NCI-H446 (cell line): ENCODE results near the gene MAP4K4.

Experiments used
- DNase-seq, 2 experiments: peaks; one replicate each; lab custom pipeline; 2025; lab: John Stamatoyannopoulos, UW

MAP4K4 gene

DNA sequence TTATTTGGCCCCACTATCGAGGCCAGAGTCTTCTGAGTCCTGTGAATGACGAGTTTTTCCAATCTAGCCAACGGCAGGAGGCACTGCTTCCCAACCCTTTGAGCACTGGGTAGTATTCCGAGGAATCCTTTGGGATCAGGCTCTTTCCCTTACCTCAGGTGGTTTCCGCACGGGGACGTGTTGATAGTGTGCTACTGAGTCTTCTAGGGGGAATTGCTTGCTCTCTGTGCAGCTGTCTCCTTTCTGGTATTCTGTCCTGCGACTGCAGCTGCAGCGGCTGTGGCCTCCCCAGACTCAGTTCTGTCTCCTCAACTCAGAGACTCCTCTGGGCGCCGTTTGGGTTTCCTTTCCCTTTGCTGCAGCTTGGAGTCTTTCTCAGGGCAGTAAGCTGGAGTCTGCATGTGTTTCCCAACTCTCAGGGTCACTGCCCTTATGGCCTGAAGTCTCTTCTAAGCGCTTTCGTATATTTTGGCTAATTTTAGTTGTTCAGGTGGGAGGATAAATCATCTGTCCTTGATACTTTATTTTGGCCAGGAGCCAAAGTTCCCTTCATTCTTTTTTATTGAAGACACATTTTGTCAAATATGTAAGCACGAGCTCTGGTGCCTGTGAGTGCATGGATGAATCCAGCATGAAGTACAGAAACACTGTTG, 118.4 kb downstream of the MAP4K4 start:
- DNase-seq, result no peak

DNA sequence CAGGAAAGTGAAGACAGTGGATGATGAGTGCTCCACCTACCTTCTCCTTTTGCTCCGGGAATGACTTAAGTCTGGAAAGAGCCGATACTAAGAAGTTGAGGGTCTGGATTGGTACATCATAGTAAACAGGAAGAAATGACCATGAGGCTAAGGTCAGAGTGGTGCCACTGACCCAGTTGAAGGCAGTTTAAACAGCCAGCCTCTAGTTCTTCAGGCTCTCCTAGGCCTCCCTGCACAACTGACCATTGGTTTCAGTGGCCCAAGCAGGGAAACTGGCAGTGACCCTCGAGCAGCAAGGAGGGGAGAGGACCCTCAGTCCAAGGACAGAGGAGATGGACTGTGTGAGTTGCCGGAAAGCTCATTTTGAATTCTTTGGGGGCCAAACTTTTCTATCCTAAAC, 119.1 kb downstream of the MAP4K4 start:
- no peak for DNase-seq

DNA sequence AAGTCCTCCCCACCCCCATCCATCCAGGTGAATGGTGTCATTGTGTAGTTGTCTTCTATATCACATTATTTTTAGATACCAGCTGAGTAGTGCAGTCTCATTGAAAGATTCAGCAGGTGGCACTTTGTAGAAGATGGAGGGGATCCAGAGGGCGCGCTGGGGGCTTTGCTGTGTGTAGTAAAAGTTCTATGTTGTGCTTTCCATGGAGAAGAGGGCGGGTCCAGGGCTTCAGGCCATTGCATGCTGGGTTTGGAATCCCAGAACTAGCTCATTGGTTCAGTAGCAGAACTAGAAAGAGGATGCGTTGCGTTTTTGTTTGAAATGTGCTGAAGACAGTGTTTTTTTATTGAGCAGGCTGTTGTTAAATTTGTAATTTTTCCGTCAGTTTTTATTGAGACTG, 120.0 kb downstream of the MAP4K4 start:
- no peak for DNase-seq

DNA sequence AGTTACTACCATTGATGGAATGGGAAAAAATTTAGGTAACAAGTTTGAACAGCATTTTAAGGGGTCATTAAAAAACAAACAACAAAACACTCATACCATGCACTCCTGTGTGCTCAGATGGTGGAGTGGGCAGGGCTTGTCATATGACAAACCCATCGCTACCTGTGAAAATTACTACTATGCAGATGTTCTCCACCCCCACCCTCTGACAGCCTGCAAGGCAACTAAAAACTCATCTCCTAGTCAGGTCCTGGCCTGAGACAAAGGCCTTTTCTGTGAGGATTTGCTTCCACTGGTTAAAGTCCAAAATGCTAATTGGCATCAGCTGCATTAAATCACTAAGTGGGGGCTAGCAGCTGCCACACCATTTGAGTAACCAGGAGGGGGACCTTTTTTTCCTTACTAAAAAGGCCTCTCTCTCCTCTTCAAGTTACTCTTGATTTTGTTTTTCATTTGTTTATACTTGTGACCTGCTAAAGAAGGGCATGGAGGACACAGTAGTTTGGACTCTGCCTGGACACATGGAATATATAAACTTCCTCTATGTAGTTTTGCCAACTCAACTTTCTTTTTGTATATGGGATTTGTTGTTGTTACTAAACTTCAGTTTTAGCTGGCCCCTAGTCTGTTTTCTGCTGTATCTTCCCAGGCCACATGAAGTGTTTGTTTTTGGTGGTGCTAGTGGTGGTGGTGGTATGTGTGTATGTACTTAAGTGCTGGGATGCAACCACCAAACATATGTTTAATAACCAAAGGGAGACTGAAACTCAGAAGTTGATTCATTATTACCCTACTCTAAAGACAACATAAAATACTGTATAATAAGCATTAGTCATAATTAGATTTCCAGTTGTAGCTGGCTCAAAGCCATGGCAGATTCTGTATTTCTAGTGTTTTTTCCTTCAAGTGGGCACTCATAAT, 121.3 kb downstream of the MAP4K4 start:
- DNase-seq, result peak; percentile 67 to 77

DNA sequence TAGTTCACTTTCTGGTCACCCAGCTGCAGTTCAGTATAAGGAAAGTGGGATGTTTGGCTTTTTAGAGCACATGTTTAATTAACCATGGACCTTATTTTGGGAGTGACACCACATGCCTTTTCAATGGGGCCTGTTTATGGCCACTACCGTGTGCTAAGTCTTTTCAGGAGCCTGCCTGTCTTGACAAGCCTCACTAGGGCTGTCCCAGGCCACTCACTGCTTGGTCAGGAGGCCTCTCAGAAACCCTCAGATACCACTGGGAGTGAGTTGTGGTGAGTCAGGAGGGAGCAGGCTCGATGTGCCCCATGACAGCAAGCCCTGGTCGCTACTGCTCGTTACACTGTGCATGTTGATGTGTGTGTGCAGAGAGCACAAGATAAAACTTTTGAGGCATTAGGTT, 123.0 kb downstream of the MAP4K4 start:
- DNase-seq, result no peak

DNA sequence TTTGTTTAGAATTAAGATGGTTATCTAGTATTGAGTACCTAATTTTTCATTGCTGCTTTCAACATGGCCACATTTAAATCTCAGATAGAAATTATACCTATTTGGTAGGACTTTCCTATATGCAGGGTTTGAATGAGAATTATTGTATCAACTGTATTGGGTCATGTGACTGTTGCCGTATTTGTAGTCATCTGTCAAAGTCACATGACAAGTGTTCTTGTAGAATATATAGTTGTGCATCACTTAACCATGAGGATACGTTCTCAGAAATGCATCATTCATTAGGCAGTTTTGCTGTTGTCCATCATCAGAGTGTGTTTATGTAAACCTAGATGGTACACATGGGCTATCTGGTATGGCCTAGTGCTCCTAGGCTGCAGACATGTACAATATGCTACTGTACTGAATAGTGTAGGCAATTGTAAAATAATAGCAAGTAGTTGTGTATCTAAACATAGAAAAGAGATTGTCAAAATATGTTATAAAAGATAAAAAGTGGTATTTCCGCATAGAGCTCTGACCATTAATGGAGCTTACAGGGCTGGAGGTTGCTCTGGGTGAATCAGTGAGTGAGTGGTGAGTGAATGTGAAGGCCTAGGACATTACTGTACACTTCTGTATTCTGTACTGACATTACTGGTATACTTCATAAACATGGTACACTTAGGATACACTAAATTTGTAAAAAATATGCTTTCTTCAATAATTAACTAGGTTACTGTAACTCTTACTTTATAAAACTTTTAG, 123.7 kb downstream of the MAP4K4 start:
- no peak for DNase-seq

DNA sequence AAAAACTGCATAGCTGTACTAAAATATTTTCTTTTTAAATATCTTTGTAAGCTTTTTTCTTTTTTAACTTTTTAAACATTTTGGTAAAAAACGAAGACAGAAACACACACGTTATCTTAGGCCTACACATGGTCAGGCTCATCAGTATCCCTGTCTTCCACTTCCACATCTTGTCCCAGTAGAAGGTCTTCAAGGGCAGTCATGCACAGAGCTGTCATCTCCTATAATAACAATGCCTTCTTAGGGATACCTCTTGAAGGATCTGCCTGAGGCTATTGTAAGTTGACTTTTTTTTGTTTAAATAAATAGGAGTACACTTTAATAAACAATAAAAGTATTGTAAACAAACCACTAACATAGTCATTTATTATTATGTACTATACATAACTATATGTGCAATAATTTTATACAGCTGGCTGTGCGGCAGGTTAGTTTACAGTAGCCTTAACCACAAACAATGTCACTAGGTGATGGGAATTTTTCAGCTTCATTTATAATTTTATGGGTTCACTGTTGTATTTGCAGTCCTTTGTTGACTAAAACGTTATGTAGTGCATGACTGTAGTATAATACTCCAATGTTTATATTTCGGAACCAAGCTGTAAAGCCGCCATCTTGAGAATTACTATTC, 124.4 kb downstream of the MAP4K4 start:
- DNase-seq, result no peak

DNA sequence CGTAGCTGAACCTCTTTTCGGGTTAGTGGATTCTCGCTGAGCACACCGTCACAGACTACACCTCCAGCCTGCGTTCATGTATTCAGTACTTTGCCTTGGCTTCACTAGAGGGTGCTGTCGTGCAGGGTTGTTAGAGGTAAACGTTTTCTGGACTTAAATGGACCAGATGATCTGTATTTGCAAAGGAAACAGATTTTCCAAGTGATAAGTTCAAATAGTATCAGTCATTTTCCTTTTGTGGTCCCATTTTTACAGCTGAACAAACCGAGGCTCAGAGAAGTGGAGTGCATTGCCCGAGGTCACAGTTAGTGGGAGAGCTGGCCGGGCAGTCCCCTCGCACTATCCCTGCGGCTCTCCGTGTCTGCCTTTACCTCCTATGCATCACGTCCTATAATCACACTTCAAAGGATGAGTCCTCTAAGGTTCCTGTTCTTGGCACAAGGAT, 125.9 kb downstream of the MAP4K4 start:
- DNase-seq, result peak in 1 of 2 experiments; percentile 29

DNA sequence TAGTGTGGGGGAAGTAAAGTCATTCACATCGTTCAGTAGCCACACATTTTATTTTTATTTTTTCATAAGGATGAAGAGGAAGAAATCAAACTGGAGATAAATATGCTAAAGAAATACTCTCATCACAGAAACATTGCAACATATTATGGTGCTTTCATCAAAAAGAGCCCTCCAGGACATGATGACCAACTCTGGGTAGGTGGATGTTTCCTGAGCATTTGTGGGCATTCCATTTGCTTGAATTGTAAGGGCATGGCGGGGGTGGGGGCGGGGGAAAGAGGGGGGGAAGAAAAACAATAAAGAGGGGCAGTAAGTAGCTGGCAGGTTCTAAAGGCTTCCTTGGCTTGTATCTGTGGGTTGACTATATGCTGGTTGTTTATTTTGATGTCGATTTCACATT, 126.4 kb downstream of the MAP4K4 start:
- DNase-seq, result no peak

DNA sequence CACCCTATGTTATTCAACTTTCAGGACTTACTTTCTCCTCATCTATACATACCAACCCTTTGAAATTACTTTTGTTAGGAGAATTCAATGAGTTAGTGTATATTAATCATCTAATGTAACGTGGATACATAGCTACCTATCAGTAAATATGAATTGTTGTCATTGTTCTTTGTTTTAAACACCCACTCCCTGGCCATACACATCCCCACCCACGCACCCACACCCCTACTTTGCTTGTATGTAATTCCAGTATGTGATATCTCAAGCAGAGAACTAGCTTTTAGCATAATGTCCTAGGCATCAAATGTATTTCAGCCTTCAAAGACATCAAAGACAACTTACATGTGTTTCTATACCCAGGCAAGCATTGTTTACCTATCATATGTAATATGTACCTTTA, 129.2 kb downstream of the MAP4K4 start:
- DNase-seq, result no peak

DNA sequence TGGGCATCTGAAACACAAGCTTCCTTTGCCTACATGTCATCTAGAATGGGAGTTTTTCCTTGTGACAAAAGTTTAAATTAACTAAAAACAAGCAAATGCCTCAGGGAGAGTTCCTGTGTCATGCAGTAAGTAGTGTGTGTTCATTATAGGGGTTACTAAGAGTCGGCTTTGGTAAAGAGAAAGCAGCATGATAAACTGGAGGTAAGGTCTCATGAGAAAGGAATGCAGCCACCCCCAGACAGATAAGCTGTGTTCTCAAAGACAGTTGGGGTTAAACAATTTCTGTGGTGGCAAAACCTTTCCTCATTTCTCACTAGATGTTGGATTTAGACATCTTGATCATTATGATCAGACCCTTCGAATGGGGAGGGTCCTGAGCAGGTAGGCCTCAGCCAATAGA, 129.7 kb downstream of the MAP4K4 start:
- DNase-seq, result no peak

DNA sequence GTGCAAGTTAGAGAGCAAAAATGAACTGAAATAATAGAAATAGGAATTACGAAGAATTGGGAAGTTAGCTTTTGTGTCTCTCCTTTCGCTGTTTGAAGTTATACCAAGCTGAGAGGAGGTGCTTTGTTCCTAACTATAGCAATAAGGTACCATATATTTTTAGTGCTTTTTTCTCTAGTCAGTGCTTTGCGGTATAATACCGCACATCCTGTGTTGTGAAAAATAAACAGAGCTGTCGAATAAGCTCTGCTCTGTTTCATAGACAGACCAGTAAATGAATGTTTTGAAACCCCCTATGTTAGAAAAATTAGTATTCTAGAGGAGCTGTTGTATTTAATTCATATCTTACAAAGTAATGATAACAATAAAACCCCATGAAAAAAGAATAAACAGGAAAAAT, 130.8 kb downstream of the MAP4K4 start:
- DNase-seq, result no peak

DNA sequence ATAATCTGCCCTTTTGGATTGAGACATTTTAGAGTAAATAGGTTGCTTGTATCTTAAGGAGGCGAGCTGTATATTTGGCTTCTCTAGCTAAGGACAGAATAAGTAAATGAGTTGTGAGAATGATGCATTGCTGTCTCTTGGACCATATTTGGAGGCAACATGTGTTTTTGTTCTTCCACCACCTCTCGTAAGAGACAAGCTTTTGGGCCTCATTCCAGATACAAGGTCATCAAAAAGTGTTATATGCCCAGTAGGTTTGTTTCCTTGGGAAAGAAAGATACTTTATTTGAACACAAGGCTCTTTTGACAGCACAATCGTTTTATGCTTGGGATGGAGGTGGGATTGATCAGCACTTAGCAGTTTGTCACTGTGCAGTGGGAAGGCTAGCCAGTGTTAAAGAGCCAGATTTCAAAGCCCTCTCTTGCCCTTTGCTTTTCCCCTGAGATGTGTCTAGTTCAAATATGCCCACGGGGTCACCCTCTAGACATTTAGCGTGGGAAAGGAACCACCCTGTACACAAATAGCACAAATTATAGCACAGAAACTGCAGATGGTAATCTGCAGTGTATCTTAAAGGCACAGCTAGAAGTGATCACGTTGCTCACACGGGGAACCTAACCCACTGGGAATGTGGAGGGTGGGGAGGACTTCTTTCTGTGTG, 131.3 kb downstream of the MAP4K4 start:
- DNase-seq, result no peak

DNA sequence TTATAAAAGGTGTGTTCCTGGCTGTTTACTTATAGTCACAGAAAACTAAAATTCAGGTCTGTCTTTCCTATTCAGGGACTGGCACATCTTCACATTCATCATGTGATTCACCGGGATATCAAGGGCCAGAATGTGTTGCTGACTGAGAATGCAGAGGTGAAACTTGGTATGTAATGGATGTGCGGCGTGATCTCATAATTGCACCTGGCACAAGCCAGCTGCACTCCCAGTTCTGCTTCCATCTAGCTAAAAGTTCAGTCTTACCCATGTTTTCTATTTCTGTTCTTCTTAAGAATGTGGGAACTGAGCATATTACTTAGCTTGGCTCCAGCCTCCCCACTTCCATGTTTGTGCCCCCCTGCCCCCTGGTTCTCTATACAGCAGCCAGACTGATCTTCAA, 131.9 kb downstream of the MAP4K4 start:
- no peak for DNase-seq

DNA sequence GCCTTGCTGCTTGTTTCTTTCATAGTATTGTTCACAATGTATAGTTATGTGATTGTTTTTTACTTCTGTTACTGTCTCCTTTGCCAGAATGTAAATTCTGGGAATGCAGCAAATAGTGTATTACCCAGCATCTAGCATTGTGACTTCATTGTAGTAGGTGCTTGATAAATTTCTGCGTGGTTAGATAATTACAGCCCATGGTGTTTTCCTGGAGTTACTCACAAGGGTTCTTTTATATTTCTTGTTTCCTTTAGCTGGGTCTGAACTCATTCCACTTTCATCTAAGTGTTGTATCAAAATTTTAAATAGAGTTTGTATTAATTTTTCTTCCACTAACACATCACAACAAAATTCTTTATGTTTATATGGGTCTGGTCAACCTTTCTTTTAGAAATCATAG, 132.6 kb downstream of the MAP4K4 start:
- no peak for DNase-seq

DNA sequence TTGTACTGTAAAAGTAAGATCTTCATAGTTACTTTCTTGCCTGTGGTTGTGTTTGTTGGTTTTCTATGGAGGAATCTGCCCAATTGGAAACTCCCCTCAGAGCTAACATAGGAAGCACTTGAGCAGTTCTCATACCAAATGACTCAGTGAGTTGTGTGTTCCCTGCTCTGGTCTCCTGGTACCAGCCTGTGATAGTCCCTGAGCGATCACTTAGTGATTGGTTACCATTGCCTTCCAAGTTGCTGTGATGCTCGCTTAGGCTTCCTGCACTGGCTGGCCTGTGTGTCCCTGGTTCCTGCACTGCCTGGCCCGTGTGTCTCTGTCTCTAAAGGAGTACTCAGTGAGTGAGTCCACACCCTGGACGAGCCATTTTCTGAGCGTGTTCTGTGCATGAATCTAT, 133.0 kb downstream of the MAP4K4 start:
- DNase-seq, result no peak

DNA sequence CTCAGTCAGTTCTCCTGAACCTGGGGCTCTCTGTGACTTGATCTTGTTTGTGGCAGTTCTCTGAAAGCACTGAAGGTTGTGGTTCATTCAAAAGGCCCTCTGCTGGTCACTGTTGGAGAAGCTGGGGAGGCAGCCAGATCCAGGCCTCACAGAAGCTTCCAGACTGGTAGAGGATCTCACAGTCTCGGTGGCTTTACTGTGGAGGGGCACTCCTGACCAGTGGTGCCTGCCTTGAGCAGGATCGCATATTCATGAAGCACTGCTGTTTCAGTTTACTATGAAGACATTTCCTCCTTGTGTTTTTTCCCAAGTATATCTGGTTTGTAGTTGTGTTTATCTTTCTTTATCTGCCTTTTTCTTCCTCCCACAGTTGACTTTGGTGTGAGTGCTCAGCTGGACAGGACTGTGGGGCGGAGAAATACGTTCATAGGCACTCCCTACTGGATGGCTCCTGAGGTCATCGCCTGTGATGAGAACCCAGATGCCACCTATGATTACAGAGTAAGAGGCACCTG, 133.9 kb downstream of the MAP4K4 start:
- peak; percentile 52 to 61 for DNase-seq

DNA sequence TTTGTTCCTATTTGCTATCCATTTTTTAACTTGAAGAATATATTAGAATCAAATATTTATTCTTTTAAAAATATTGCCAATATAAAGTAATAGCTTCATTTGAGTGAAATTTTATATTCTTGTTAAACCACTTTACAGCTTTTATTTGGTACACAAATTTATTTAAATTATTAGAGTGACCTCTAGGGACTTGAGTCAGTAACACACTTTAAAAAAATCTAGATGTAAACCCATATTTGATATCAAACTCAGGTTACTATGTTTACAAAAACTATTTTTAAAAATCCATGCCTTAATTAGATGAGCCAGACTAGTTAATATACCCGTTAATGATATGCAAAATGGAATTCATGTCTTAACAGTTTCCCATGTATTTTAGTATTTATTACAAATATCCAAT, 134.6 kb downstream of the MAP4K4 start:
- DNase-seq, result no peak

DNA sequence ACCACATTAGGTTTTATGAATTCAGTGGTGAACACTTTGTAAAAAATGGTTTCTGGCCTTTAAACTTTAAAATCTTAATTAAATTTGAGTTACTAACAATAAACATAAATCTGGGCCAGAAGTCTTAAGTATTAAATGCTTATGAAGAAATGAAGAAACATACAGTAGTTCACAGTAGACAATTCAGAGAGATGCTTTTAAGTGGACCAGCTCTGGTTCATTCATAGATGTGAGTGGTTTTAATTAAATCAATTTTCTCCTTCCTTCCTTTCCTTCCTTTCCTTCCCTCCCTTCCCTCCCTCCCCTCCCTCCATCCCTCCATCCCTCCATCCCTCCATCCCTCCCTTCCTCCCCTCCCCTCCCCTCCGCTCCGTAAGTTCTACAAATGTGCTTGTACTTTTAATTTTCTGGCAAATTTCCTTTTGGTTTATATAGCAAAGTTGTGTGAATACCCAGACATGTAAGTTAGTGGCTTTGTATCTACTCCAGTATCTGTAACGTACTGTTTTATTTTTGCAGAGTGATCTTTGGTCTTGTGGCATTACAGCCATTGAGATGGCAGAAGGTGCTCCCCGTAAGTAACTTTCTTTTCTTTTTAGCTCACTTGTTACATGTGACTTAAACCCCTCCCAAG, 136.5 kb downstream of the MAP4K4 start:
- no peak for DNase-seq

DNA sequence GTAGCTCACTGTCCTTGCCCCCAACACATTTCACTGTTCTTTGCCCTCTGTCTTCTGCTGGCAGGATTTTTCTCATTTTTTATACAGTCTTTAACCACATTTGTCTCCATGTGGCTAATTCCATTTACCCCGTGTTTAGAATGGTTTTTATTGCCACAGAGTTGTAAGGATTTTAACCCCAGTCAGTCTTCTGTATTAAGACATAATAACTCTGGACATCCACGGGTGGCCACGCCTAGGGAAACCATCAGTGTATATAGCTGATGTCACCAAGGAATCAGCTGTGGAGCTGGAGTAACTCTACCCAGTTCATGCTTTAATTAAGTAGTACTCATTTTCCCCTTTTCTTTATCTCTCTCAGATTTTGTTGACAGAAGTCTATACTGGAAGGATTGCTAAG, 139.8 kb downstream of the MAP4K4 start:
- no peak for DNase-seq
